T-cell (primary cell): ENCODE measurements around the gene ESX1. TPM values are rescaled to one million over a fixed set of nuclear protein-coding genes. Genes with fewer than 3 reads are reported as not detected.

Experiments
- ATAC-seq, 4 experiments: fragments of 200-7000 bp in 3 of 4; fragments of 150-1000 bp in 1 of 4; cut with Tn5 transposase; replicated peaks in 1 of 4; 1 replicate in 3 of 4; 2 replicates in 1 of 4; pipeline ENCODE4 v1.10.0; 2021; ENCODE audit warnings: moderate library complexity in 3 of 4, mild to moderate bottlenecking in 2 of 4, moderate number of reproducible peaks in 1 of 4
- CTCF ChIA-PET, 2 donors: fragments of 300-600 bp; sonication (Branson Sonifier 250); formaldehyde crosslinking; loops; one replicate each; lab custom pipeline; 2022; ENCODE audit warnings: antibody characterized with exemption in 2 of 2; lab: Charles Lee
- POLR2A ChIA-PET, 2 donors: fragments of 300-600 bp; sonication (Branson Sonifier 250); formaldehyde crosslinking; loops; one replicate each; lab custom pipeline; 2022; ENCODE audit warnings: antibody characterized with exemption in 2 of 2; lab: Charles Lee
- DNase-seq, 35 experiments: peaks; one replicate each; pipeline versions ENCODE4 v3.0.0 to v3.0.0-alpha.2; 2013 to 2023
- H3K27ac ChIP-seq: one replicate; pipeline ENCODE4 v1.5.1; 2013; ENCODE audit warnings: low read length
- H3K27me3 ChIP-seq, 2 experiments: replicated peaks in 1 of 2; 1 replicate in 1 of 2; 2 replicates in 1 of 2; pipeline versions ENCODE4 v1.6.1 to v1.7.0; 2013; ENCODE audit warnings: low read length in 1 of 2, mixed read lengths in 1 of 2; ENCODE audit not compliant: control insufficient read depth in 2 of 2, insufficient read depth in 2 of 2; ENCODE audit errors: extremely low read depth in 1 of 2
- H3K36me3 ChIP-seq, 2 donors: 1 replicate in 1 of 2; 2 replicates in 1 of 2; pipeline versions ENCODE4 v1.6.1 to v1.7.0; 2013; ENCODE audit warnings: low read length in 1 of 2; ENCODE audit not compliant: control insufficient read depth in 2 of 2, insufficient read depth in 1 of 2; ENCODE audit errors: extremely low read depth in 1 of 2
- H3K4me1 ChIP-seq, 2 experiments: 1 replicate in 1 of 2; 2 replicates in 1 of 2; pipeline versions ENCODE4 v1.6.1 to v1.7.0; 2013; ENCODE audit warnings: low read length in 2 of 2, mixed read lengths in 1 of 2; ENCODE audit not compliant: insufficient read depth in 2 of 2, control insufficient read depth in 1 of 2; ENCODE audit errors: extremely low read depth in 1 of 2
- H3K4me3 ChIP-seq, 2 donors: 1 replicate in 1 of 2; 2 replicates in 1 of 2; pipeline versions ENCODE4 v1.5.1 to v1.7.0; 2013; ENCODE audit warnings: mild to moderate bottlenecking in 2 of 2, low read length in 1 of 2, moderate library complexity in 1 of 2; ENCODE audit not compliant: control insufficient read depth in 1 of 2; ENCODE audit errors: extremely low read depth in 1 of 2
- H3K9me3 ChIP-seq: 2 replicates; pipeline ENCODE4 v1.7.0; 2013
- H3K27ac Mint-ChIP-seq, 2 donors: one replicate each; pipeline ENCODE4 v1.8.0; 2020 to 2021; ENCODE audit warnings: mild to moderate bottlenecking in 2 of 2, mixed read lengths in 2 of 2
- H3K27me3 Mint-ChIP-seq, 2 donors: one replicate each; pipeline ENCODE4 v1.8.0; 2021 to 2022; ENCODE audit warnings: mixed read lengths in 2 of 2
- H3K36me3 Mint-ChIP-seq: one replicate; pipeline ENCODE4 v1.8.0; 2021; ENCODE audit warnings: mixed read lengths
- H3K4me1 Mint-ChIP-seq, 3 donors: one replicate each; pipeline ENCODE4 v1.8.0; 2020 to 2022; ENCODE audit warnings: mixed read lengths in 3 of 3, mild to moderate bottlenecking in 1 of 3
- H3K4me3 Mint-ChIP-seq, 3 donors: one replicate each; pipeline ENCODE4 v1.8.0; 2020 to 2022; ENCODE audit warnings: mild to moderate bottlenecking in 3 of 3, mixed read lengths in 3 of 3, moderate library complexity in 3 of 3
- H3K9me3 Mint-ChIP-seq, 3 donors: one replicate each; pipeline ENCODE4 v1.8.0; 2020 to 2022; ENCODE audit warnings: mixed read lengths in 3 of 3
- WGBS: methylation state at CpG from one replicate; pipeline ENCODE4 v1.1.5; 2013; ENCODE audit warnings: missing lambda C conversion rate; ENCODE audit not compliant: insufficient coverage; 5-methylcytosine and 5-hydroxymethylcytosine counted together
- total RNA-seq, 35 experiments: library from RNA in 6 of 35; stranded (reverse) in 6 of 35; fragments of 120-200 nt in 1 of 35; gene quantifications; one replicate each; pipeline versions ENCODE4 v1.2.1 to v1.2.4 and lab custom pipeline; 2013 to 2026

ESX1 gene
- total RNA-seq (not detected), total RNA-seq (lab: John Stamatoyannopoulos, UW) (0 to 0.06 (median 0) reads per million in 29 experiments)
- total RNA-seq (2013), result not detected

DNA sequence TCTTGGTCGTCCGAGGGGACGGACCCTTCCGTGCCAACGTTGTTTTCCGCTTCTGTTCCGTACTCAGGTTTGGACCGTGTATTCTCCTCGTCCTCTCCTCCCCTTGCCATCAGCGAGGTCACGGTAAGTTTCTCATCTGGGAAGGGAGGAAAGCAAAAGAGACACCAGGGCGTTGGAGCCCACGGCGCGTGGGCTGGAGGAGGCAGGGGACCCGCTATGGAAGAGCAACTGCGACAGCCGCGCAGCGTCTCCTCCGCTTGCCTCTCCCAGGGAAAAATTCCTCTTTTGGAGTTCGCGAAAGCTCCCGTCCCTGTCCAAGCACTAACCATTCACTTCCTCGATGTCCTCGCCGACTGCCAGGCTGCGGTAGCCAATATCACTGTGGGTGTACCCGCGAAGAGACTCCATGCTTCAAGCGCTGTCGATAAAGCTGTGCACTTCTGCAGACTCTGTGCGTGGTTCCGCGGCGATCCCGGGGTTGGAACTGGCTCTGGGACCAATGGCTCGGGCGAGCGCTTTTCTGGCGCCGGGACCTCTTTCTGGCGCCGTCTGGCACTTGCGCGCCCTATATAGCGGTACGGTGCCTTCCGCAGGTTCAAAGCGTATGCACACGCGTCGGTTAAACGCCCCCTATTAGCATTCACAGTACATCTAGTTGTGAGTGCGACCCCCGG lies at the start of gene ESX1:
Gene ESX1, minus strand, starts transcription at position 492 of the 674 bp plus-strand sequence. Its CDS starts 84 bp downstream, at position 408.
- Mint-ChIP-seq H3K9me3 (no peaks in the 10 kb centered on the region), H3K36me3 (no peaks in the 10 kb centered on the region), H3K4me3 (peak within 1 kb of the TSS; percentile 54 to 76 (median 60)), H3K27me3 (peaks cover 27 to 47% of the 10 kb centered on the region in 2 donors), H3K4me1 (peaks cover 9 to 14% (median 9%) of the 10 kb centered on the region in 3 donors), H3K27ac (peak within 1 kb of the TSS in 1 of 2 donors; percentile 27)
- Histone ChIP-seq H3K4me3 (peak within 1 kb of the TSS in 1 of 2 donors; percentile 5), H3K36me3 (no peaks in the 10 kb centered on the region), H3K27ac (no peak within 1 kb of the TSS), H3K9me3 (no peaks in the 10 kb centered on the region), H3K4me1 (peaks cover 0 to 14% of the 10 kb centered on the region in 2 experiments), H3K27me3 (peaks cover 0 to 24% of the 10 kb centered on the region in 2 experiments)
- DNase-seq (no peak), ATAC-seq (no peak)
- POLR2A ChIA-PET, result no interaction called here
- CTCF ChIA-PET, result no interaction called here
- 2% methylated on average over 27 of the region's 56 CpGs for WGBS

DNA sequence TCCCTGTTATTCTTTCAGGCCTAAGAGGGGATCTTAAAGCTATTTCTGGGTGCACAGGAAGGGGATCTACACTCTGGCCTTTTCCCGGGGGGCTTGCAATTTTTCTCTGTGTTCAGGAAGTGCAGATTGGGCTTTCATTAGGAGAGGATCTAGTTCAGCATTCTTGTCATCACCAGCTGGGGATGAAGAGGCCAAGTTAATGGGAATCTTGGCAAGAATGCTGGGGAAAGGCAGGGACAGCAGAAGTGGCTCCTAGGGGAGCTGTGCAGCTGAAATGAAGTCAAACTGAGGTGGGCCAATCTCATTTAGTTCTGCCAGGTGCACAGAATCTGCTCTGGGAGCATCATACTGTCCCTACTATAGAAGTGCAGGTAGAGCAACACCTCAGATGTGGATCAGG lies 40.9 kb upstream of the ESX1 start:
- H3K27ac ChIP-seq, result no peak overlapping the region
- ATAC-seq (no peak), DNase-seq (no peak)
- H3K9me3 ChIP-seq, result no peaks in the 10 kb centered on the region
- ChIA-PET POLR2A (no interaction called here), CTCF (interaction anchor here in 1 of 2 donors (0.7 kb wide), 1 partner anchor 15 kb away, joined by 5 read pairs; no protein-coding TSS in a partner anchor)
- no peaks in the 10 kb centered on the region for H3K4me1 Mint-ChIP-seq
- no peaks in the 10 kb centered on the region for H3K27me3 ChIP-seq
- H3K9me3 Mint-ChIP-seq, result no peaks in the 10 kb centered on the region
- no peak overlapping the region for H3K4me3 ChIP-seq
- no peak overlapping the region for H3K27ac Mint-ChIP-seq
- no peaks in the 10 kb centered on the region for H3K36me3 ChIP-seq
- H3K27me3 Mint-ChIP-seq, result peaks cover 9 to 27% of the 10 kb centered on the region in 2 donors
- H3K36me3 Mint-ChIP-seq, result no peaks in the 10 kb centered on the region
- no peaks in the 10 kb centered on the region for H3K4me1 ChIP-seq
- WGBS, result 80% methylated on average over 1 of the region's 1 CpG
- no peak overlapping the region for H3K4me3 Mint-ChIP-seq

DNA sequence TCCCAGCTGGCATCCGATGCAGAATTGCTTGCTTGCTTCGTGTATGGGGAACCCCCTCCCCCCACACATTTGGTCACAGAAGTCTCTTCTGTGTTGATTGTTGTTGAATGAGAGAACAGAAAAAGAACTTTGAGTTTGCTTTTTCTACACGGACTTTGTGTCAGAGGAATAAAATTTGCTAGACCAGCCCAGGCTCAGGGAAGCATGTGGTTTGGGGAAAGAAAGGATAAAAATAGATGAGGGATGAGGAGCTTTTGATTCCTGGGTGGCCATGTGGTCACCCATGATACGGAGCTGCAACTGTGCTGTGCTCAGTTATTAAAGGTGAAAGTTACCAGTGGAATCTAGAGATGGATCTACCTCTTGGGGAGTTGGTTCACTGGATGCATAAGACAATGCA lies 34.2 kb upstream of the ESX1 start:
- no peaks in the 10 kb centered on the region for H3K4me1 ChIP-seq
- no peak for DNase-seq
- H3K36me3 ChIP-seq, result no peaks in the 10 kb centered on the region
- WGBS, result no CpG with 5 or more reads among the region's 4 CpGs
- CTCF ChIA-PET, result no interaction called here
- ATAC-seq, result no peak
- no peaks in the 10 kb centered on the region for H3K9me3 Mint-ChIP-seq
- no peak overlapping the region for H3K27ac ChIP-seq
- POLR2A ChIA-PET, result no interaction called here
- peaks cover 0 to 2% of the 10 kb centered on the region in 2 experiments for H3K27me3 ChIP-seq
- H3K27ac Mint-ChIP-seq, result no peak overlapping the region
- H3K4me1 Mint-ChIP-seq, result no peaks in the 10 kb centered on the region
- no peaks in the 10 kb centered on the region for H3K36me3 Mint-ChIP-seq
- no peaks in the 10 kb centered on the region for H3K9me3 ChIP-seq
- H3K27me3 Mint-ChIP-seq, result peaks cover 15 to 50% of the 10 kb centered on the region in 2 donors
- H3K4me3 ChIP-seq, result no peak overlapping the region
- no peak overlapping the region for H3K4me3 Mint-ChIP-seq

DNA sequence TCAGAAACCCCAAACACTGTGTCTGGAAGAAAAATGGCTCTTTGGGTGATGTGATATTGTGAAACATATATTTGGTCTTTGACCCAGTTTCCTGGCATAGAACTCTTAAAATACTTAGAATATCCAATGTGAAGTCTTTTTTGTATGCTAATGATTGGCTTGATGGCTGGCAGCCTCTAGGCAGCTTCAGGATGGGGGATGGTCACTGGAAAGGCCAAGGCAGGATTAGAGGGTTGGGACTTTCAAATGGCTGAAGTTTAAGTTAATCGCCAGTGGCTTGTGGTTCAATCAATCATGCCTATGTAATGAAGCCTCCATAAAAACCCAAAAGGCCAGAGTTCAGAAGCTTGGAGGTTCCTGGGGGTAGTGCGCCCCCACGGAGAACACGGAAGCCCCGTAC lies 33.5 kb upstream of the ESX1 start:
- Mint-ChIP-seq H3K4me3 (no peak overlapping the region), H3K9me3 (no peaks in the 10 kb centered on the region), H3K4me1 (no peaks in the 10 kb centered on the region), H3K36me3 (no peaks in the 10 kb centered on the region), H3K27ac (no peak overlapping the region), H3K27me3 (peaks cover 15 to 50% of the 10 kb centered on the region in 2 donors)
- H3K27ac ChIP-seq, result no peak overlapping the region
- POLR2A ChIA-PET, result no interaction called here
- H3K4me3 ChIP-seq, result no peak overlapping the region
- CTCF ChIA-PET, result no interaction called here
- no peaks in the 10 kb centered on the region for H3K4me1 ChIP-seq
- peaks cover 0 to 2% of the 10 kb centered on the region in 2 experiments for H3K27me3 ChIP-seq
- ATAC-seq (no peak), DNase-seq (no peak)
- WGBS, result no CpG with 5 or more reads among the region's 5 CpGs
- H3K36me3 ChIP-seq, result no peaks in the 10 kb centered on the region
- H3K9me3 ChIP-seq, result no peaks in the 10 kb centered on the region

DNA sequence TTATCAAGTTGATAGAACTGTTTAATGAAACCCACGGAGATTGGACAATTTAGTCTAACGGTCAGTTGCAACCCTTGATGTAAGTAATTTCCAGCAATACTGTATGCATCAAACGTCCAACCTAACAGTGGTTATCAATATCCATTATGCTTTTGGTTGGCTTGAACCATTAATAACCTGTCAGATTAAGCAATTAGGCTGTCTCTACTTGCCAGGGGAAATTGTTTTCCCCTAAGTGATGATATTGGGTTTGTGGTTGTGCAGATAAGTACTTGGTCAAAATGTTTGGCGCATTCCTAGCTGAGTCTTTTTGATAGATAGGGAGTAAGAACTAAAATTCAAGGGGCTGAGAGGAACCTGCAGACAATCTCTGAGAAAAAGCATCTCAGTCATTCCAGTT lies 30.5 kb upstream of the ESX1 start:
- Mint-ChIP-seq H3K27ac (no peak overlapping the region), H3K9me3 (no peaks in the 10 kb centered on the region), H3K4me3 (no peak overlapping the region), H3K27me3 (peaks cover 13 to 49% of the 10 kb centered on the region in 2 donors), H3K4me1 (no peaks in the 10 kb centered on the region), H3K36me3 (no peaks in the 10 kb centered on the region)
- WGBS, result no CpG with 5 or more reads among the region's 4 CpGs
- ChIA-PET CTCF (no interaction called here), POLR2A (interaction anchor here in 1 of 2 donors (0.6 kb wide), 1 partner anchor 13 kb away, joined by 7 read pairs; no protein-coding TSS in a partner anchor)
- Histone ChIP-seq H3K27me3 (peaks cover 0 to 2% of the 10 kb centered on the region in 2 experiments), H3K9me3 (no peaks in the 10 kb centered on the region), H3K36me3 (no peaks in the 10 kb centered on the region), H3K4me1 (no peaks in the 10 kb centered on the region), H3K4me3 (no peak overlapping the region), H3K27ac (no peak overlapping the region)
- DNase-seq (no peak), ATAC-seq (no peak)

DNA sequence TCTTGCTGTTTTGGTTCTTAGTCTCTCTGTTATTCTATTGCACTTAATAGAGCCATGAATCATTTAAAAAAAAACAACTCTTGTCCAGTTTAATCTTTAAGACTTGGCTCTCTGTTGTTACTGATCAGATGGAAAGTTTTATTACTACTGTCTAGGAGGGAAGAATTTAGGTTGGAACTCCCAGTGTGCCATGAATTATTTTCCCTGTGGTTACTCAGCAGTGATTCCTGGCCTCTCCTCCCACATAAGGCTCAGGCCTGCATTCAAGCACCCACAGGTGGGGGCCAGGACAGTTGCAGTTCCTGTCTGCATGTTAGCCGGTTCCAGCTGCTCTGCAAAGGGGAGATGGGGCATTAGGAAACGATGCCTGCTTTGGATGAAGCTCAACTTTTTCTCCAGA lies 29.8 kb upstream of the ESX1 start:
- no CpG with 5 or more reads among the region's 2 CpGs for WGBS
- DNase-seq (no peak), ATAC-seq (no peak)
- Histone ChIP-seq H3K4me1 (no peaks in the 10 kb centered on the region), H3K27ac (no peak overlapping the region), H3K27me3 (peaks cover 0 to 2% of the 10 kb centered on the region in 2 experiments), H3K36me3 (no peaks in the 10 kb centered on the region), H3K9me3 (no peaks in the 10 kb centered on the region), H3K4me3 (no peak overlapping the region)
- no peaks in the 10 kb centered on the region for H3K4me1 Mint-ChIP-seq
- H3K4me3 Mint-ChIP-seq, result no peak overlapping the region
- H3K27ac Mint-ChIP-seq, result no peak overlapping the region
- CTCF ChIA-PET, result no interaction called here
- POLR2A ChIA-PET, result no interaction called here
- no peaks in the 10 kb centered on the region for H3K36me3 Mint-ChIP-seq
- H3K27me3 Mint-ChIP-seq, result peaks cover 12 to 46% of the 10 kb centered on the region in 2 donors
- H3K9me3 Mint-ChIP-seq, result no peaks in the 10 kb centered on the region
